Caco-2 (cell line): Measurements from ENCODE around the gene CXCR3. TPM values are rescaled to one million over a fixed set of nuclear protein-coding genes. Genes with fewer than 3 reads are reported as not detected.

Experiments used
- BruUV-seq: library from RNA; stranded (reverse); fragments of 400-500 nt; replicated peaks from 2 replicates; lab custom pipeline; 2021; lab: Mats Ljungman, UMichigan
- CTCF ChIA-PET: fragments of 300-600 bp; sonication (Branson Sonifier 250); formaldehyde crosslinking; loops from one replicate; lab custom pipeline; 2022; ENCODE audit warnings: antibody characterized with exemption; lab: Charles Lee
- POLR2A ChIA-PET: fragments of 300-600 bp; sonication (Branson Sonifier 250); formaldehyde crosslinking; loops from one replicate; lab custom pipeline; 2022; ENCODE audit warnings: antibody characterized with exemption; lab: Charles Lee
- DNase-seq, 2 experiments: peaks; one replicate each; pipeline versions ENCODE4 v3.0.0 to v3.0.0-alpha.2; 2020 to 2022
- H3K27me3 ChIP-seq: replicated peaks from 2 replicates; pipeline ENCODE4 v1.6.0; 2011; ENCODE audit warnings: low read length; ENCODE audit not compliant: control insufficient read depth, insufficient read depth
- H3K36me3 ChIP-seq: 2 replicates; pipeline ENCODE4 v1.5.1; 2011; ENCODE audit warnings: low read length; ENCODE audit not compliant: control insufficient read depth, insufficient read depth
- H3K4me1 ChIP-seq: fragments of 250-450 bp; sonication (Bioruptor Pico); 2 replicates; pipeline ENCODE4 v1.5.1; 2020; ENCODE audit warnings: mild to moderate bottlenecking
- H3K4me3 ChIP-seq: 2 replicates; pipeline ENCODE4 v1.5.1; 2011; ENCODE audit warnings: low read depth, mild to moderate bottlenecking, control low read depth, low read length
- H3K9me3 ChIP-seq: fragments of 250-450 bp; sonication (Bioruptor Pico); 2 replicates; pipeline ENCODE4 v1.5.1; 2020; ENCODE audit warnings: mild to moderate bottlenecking, moderate library complexity
- H3K27ac Mint-ChIP-seq: one replicate; pipeline ENCODE4 v1.8.0; 2022; ENCODE audit warnings: mixed read lengths; ENCODE audit not compliant: unreplicated experiment
- H3K27me3 Mint-ChIP-seq: one replicate; pipeline ENCODE4 v1.8.0; 2022; ENCODE audit warnings: mixed read lengths; ENCODE audit not compliant: insufficient read depth, unreplicated experiment
- H3K36me3 Mint-ChIP-seq: one replicate; pipeline ENCODE4 v1.8.0; 2022; ENCODE audit warnings: mild to moderate bottlenecking, mixed read lengths; ENCODE audit not compliant: insufficient read depth, unreplicated experiment
- H3K4me1 Mint-ChIP-seq: one replicate; pipeline ENCODE4 v1.8.0; 2022; ENCODE audit warnings: low read depth, mixed read lengths; ENCODE audit not compliant: unreplicated experiment
- H3K4me3 Mint-ChIP-seq: one replicate; pipeline ENCODE4 v1.8.0; 2022; ENCODE audit warnings: mild to moderate bottlenecking, moderate library complexity, mixed read lengths; ENCODE audit not compliant: unreplicated experiment
- H3K9me3 Mint-ChIP-seq: one replicate; pipeline ENCODE4 v1.8.0; 2022; ENCODE audit warnings: mixed read lengths; ENCODE audit not compliant: unreplicated experiment
- intact Hi-C: fragments of 100-400 bp; cut with micrococcal nuclease; formaldehyde crosslinking; loops from one replicate; pipeline ENCODE4 v1.10.0; 2022; ENCODE audit not compliant: unreplicated experiment
- total RNA-seq: library from RNA; stranded (reverse); gene quantifications from 2 replicates; pipeline ENCODE4 v1.2.3, GENCODE V29; 2022
- TF ChIP-seq, protein P1 (sequence below), 2 experiments: fragments of 200-600 bp in 1 of 2; IDR thresholded peaks; 1 replicate in 1 of 2; 2 replicates in 1 of 2; pipeline versions ENCODE4 v1.5.1 to v1.8.0; 2011 to 2022; ENCODE audit warnings: antibody characterized with exemption in 1 of 2, control low read depth in 1 of 2, inconsistent platforms in 1 of 2, low read depth in 1 of 2, low read length in 1 of 2, mild to moderate bottlenecking in 1 of 2, moderate library complexity in 1 of 2; ENCODE audit not compliant: insufficient read depth in 1 of 2, severe bottlenecking in 1 of 2, unreplicated experiment in 1 of 2

Gene CXCR3
- total RNA-seq, 1 experiment from 2014 or later = not detected

DNA sequence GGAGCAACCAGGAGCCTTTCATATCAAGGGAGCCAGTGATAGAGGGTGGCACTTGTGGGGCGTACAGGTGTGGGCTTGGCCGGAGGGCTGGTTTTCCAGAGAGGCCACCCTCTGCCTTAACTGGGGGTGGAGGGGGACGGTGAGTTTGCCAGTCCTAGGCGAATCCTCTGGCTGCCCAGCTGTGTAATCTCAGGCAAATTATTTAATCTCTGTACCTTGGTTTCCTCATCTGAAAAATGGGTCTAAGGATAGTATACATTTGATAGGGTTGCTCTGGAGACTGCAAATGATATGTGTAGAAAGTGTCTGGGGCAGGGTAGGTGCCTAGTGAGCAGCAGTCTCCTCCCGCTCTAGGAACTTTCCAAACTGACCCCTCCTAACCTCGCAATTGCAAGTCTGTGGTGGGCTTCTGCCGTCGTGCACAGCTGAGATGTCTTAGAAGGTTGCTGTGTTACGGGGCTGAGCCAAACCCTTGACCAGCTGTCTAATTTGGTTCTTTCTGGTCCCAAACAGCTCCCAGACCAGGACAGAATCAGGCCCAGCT is 3.8 kb upstream of the CXCR3 start:
- no peaks in the 10 kb centered on the region for H3K4me1 Mint-ChIP-seq
- peak overlapping the region; percentile 50 for H3K27ac Mint-ChIP-seq
- peaks cover 11% of the 10 kb centered on the region; the same call in 1 of the 2 replicates for H3K4me1 ChIP-seq
- BruUV-seq = no TSS peak
- H3K27me3 ChIP-seq = no peaks in the 10 kb centered on the region
- no peaks in the 10 kb centered on the region for H3K36me3 ChIP-seq
- DNase-seq = no peak
- H3K27me3 Mint-ChIP-seq = no peaks in the 10 kb centered on the region
- H3K4me3 Mint-ChIP-seq = no peak overlapping the region
- no peaks in the 10 kb centered on the region for H3K9me3 ChIP-seq
- ChIA-PET POLR2A (no interaction called here), CTCF (no interaction called here)
- H3K36me3 Mint-ChIP-seq = no peaks in the 10 kb centered on the region
- H3K9me3 Mint-ChIP-seq = no peaks in the 10 kb centered on the region
- intact Hi-C loops = no loop called here
- TF ChIP-seq, protein P1, sequence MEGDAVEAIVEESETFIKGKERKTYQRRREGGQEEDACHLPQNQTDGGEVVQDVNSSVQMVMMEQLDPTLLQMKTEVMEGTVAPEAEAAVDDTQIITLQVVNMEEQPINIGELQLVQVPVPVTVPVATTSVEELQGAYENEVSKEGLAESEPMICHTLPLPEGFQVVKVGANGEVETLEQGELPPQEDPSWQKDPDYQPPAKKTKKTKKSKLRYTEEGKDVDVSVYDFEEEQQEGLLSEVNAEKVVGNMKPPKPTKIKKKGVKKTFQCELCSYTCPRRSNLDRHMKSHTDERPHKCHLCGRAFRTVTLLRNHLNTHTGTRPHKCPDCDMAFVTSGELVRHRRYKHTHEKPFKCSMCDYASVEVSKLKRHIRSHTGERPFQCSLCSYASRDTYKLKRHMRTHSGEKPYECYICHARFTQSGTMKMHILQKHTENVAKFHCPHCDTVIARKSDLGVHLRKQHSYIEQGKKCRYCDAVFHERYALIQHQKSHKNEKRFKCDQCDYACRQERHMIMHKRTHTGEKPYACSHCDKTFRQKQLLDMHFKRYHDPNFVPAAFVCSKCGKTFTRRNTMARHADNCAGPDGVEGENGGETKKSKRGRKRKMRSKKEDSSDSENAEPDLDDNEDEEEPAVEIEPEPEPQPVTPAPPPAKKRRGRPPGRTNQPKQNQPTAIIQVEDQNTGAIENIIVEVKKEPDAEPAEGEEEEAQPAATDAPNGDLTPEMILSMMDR (IDR thresholded peaks at IDR 0.05; ENCODE audit: insufficient read depth in 1 of 2, low read depth in 1 of 2, low read length in 1 of 2, severe bottlenecking in 1 of 2, unreplicated experiment in 1 of 2) = no peak
- H3K4me3 ChIP-seq = no peak overlapping the region

DNA sequence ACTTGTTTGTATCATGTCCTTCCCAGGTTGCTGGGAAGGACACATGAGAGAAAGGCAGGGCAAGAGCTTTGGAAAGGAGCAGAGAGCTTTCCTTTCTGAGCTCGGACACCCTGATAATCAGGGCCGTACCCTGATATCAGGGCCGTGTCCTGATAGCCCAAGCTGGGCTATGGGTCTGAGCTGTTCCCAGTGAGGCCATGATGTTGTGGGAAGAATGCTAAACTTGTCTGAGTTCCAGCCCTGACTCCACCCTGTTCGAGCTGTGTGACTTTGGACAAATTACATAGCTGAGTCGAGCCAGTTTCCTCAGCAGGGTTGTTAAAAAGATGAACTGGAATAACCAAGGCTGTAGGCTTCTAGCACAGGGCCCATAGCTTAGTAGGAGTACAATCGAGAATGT is 3.3 kb upstream of the CXCR3 start:
- peaks cover 11% of the 10 kb centered on the region; the same call in 1 of the 2 replicates for H3K4me1 ChIP-seq
- H3K4me3 Mint-ChIP-seq = no peak overlapping the region

DNA sequence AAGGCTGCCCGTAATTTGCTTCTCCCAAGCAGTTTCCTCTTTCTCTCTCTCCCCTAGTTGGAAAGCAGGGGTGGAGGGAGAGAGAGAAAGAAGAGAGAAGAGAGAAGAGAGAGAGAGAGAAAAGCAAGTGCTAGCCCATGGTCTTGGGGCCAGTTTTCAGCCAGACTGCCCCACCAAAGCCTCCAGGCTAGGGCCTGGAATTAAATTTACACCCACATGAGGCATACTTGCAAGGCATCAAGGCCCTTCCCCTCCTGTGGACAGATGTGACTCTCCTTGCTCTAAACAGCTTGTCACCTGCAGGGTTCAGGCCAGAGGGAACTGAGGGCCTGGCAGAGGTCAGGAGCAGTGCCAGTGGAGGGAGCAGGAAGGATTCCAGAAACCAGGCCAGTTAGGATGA is 1.7 kb upstream of the CXCR3 start:
- Mint-ChIP-seq H3K27ac (no peak overlapping the region), H3K36me3 (peaks cover 10% of the 10 kb centered on the region), H3K4me1 (no peaks in the 10 kb centered on the region), H3K4me3 (no peak overlapping the region), H3K9me3 (no peaks in the 10 kb centered on the region), H3K27me3 (no peaks in the 10 kb centered on the region)
- H3K4me3 ChIP-seq = no peak overlapping the region
- no peaks in the 10 kb centered on the region for H3K27me3 ChIP-seq
- DNase-seq = no peak
- BruUV-seq = no TSS peak
- CTCF ChIA-PET = no interaction called here
- peaks cover 11% of the 10 kb centered on the region; the same call in 1 of the 2 replicates for H3K4me1 ChIP-seq
- POLR2A ChIA-PET = no interaction called here
- H3K36me3 ChIP-seq = no peaks in the 10 kb centered on the region
- intact Hi-C loops = loop anchor here (5.0 kb wide), 1 partner anchor 32 kb away; no protein-coding TSS in a partner anchor
- H3K9me3 ChIP-seq = no peaks in the 10 kb centered on the region
- TF ChIP-seq, protein P1 (IDR thresholded peaks at IDR 0.05; ENCODE audit: insufficient read depth in 1 of 2, low read depth in 1 of 2, low read length in 1 of 2, severe bottlenecking in 1 of 2, unreplicated experiment in 1 of 2) = no peak

More for the DNA sequence above, 3.3 kb upstream of the CXCR3 start:
- no peaks in the 10 kb centered on the region for H3K36me3 Mint-ChIP-seq
- no peaks in the 10 kb centered on the region for H3K9me3 Mint-ChIP-seq
- DNase-seq = no peak
- no peaks in the 10 kb centered on the region for H3K4me1 Mint-ChIP-seq
- peak overlapping the region; percentile 22 for H3K27ac Mint-ChIP-seq
- no peaks in the 10 kb centered on the region for H3K27me3 ChIP-seq
- no TSS peak for BruUV-seq
- ChIA-PET CTCF (interaction anchor here (0.9 kb wide), 1 partner anchor 31 kb away, joined by 3 read pairs; no protein-coding TSS in a partner anchor), POLR2A (no interaction called here)
- H3K27me3 Mint-ChIP-seq = no peaks in the 10 kb centered on the region
- TF ChIP-seq, protein P1 (IDR thresholded peaks at IDR 0.05; ENCODE audit: insufficient read depth in 1 of 2, low read depth in 1 of 2, low read length in 1 of 2, severe bottlenecking in 1 of 2, unreplicated experiment in 1 of 2) = no peak
- intact Hi-C loops = no loop called here
- H3K4me3 ChIP-seq = no peak overlapping the region
- no peaks in the 10 kb centered on the region for H3K9me3 ChIP-seq
- H3K36me3 ChIP-seq = no peaks in the 10 kb centered on the region
